ENCODE results near the gene NEK6. TPM values are rescaled to one million over a fixed set of nuclear protein-coding genes. Genes with fewer than 3 reads are reported as not detected.
A peak's percentile ranks its signal among the peaks of the same experiment; 100 is the strongest.

Gene NEK6
- total and polyA plus RNA-seq, 2 of the 8 experiments (the other 6 are each of a cell fraction or from before 2014, with no cell fraction given) = 17.7 to 19.7 TPM

GRCh38 chr9:124348831-124349230, 91.1 kb downstream of the NEK6 start:
- POLR2A ChIA-PET (ENCODE audit: partially characterized antibody) = interaction anchor here (1.2 to 4.1 kb wide), 3 partner anchors 8 to 13 kb away, joined by 3 to 15 read pairs (median 3); no protein-coding TSS in a partner anchor
- H3K9ac ChIP-seq (replicated peaks in 1 of 4; ENCODE audit: extremely low read depth in 1 of 4, low read depth in 3 of 4, low read length in 3 of 4) = no peak overlapping the region

More at GRCh38 chr9:124348831-124349230, 91.1 kb downstream of the NEK6 start:
- no peak for TF ChIP-seq ATF2 (IDR thresholded peaks at IDR 0.05; ENCODE audit: low read length)
- TF ChIP-seq YY1 (IDR thresholded peaks at IDR 0.05; ENCODE audit: low read depth, low read length) = no peak
- no peak for TF ChIP-seq SP4 (IDR thresholded peaks at IDR 0.05; ENCODE audit: low read length)
- 0 out of 2 replicates have a peak, but pooled peaks have one; percentile 16 for TF ChIP-seq POLR2AphosphoS5 (IDR thresholded peaks at IDR 0.05; ENCODE audit: low read depth, low read length)
- DNase-seq (ENCODE audit: low read depth in 1 of 2, low spot score in 2 of 2) = no peak
- peaks cover 3 to 15% of the 10 kb centered on the region in 2 experiments for H4K20me1 ChIP-seq (replicated peaks in 1 of 2; ENCODE audit: control insufficient read depth in 1 of 2, insufficient read depth in 2 of 2, low read length in 2 of 2)
- H2AFZ ChIP-seq (ENCODE audit: low read length) = no peak overlapping the region
- no peak overlapping the region for H2BK15ac ChIP-seq (ENCODE audit: low read length)
- no peak overlapping the region for H3K23ac ChIP-seq (ENCODE audit: insufficient read length)
- no peaks in the 10 kb centered on the region for H3K23me2 ChIP-seq (ENCODE audit: low read depth, low read length)
- H3K27ac ChIP-seq (ENCODE audit: low read depth, low read length) = no peak overlapping the region
- H3K4me3 ChIP-seq (ENCODE audit: extremely low read depth in 1 of 4, insufficient read depth in 2 of 4, low read depth in 3 of 4, low read length in 4 of 4) = no peak overlapping the region
- WGBS, 2 experiments (ENCODE audit: extremely low coverage in 1 of 2, insufficient coverage in 1 of 2, insufficient read length in 1 of 2, insufficient replicate concordance in 2 of 2, low coverage in 1 of 2, low lambda C conversion rate in 2 of 2, missing lambda C conversion rate in 1 of 2) = 97% methylated on average over 12 of the region's 12 CpGs; no CpG with 5 or more reads in 1 of the 2 experiments
- no peaks in the 10 kb centered on the region for H3K27me3 ChIP-seq (replicated peaks in 1 of 4; ENCODE audit: control insufficient read depth in 3 of 4, extremely low read depth in 1 of 4, insufficient read depth in 3 of 4, low read length in 3 of 4)
- no peak overlapping the region for H2BK5ac ChIP-seq (ENCODE audit: low read depth, low read length)
- no peak overlapping the region for H3K4me2 ChIP-seq (ENCODE audit: insufficient read depth in 1 of 2, low read depth in 2 of 2, low read length in 2 of 2)
- no peak overlapping the region for H3K56ac ChIP-seq (replicated peaks; ENCODE audit: insufficient read length, low read depth, low read length)
- H2BK20ac ChIP-seq (ENCODE audit: low read length) = no peak overlapping the region
- no peak for FAIRE-seq
- H3K79me1 ChIP-seq (ENCODE audit: low read depth, low read length) = no peaks in the 10 kb centered on the region; the same call in 1 of the 2 replicates
- CTCF ChIA-PET (ENCODE audit: partially characterized antibody) = interaction anchor here (0.7 to 1.6 kb wide), 2 partner anchors 216 to 222 kb away, joined by 3 to 4 read pairs; no protein-coding TSS in a partner anchor
- H3K14ac ChIP-seq (ENCODE audit: insufficient read length) = no peak overlapping the region
- no peak overlapping the region for H3K18ac ChIP-seq (ENCODE audit: extremely low read depth, low read length)
- H2BK12ac ChIP-seq (ENCODE audit: low read depth, low read length) = no peak overlapping the region
- no peak overlapping the region for H2AK5ac ChIP-seq (ENCODE audit: low read depth, low read length)
- H3K4ac ChIP-seq (replicated peaks; ENCODE audit: insufficient read length, low read depth, low read length) = no peak overlapping the region
- H3K79me2 ChIP-seq (ENCODE audit: control insufficient read depth in 1 of 2, insufficient read depth in 2 of 2, low read length in 2 of 2) = no peaks in the 10 kb centered on the region
- H4K91ac ChIP-seq (replicated peaks; ENCODE audit: insufficient read length, low read length) = no peak overlapping the region
- no peak overlapping the region for H4K5ac ChIP-seq (ENCODE audit: insufficient read length, low read depth, low read length)
- no peak overlapping the region for H4K8ac ChIP-seq (ENCODE audit: extremely low read depth, insufficient read depth, low read length)
- peaks cover 0 to 4% (median 0%) of the 10 kb centered on the region in 4 experiments; a peak in 1 of 7 replicates for H3K4me1 ChIP-seq (replicated peaks in 1 of 4; ENCODE audit: control insufficient read depth in 3 of 4, insufficient read depth in 4 of 4, low read length in 3 of 4)
- H3K36me3 ChIP-seq (ENCODE audit: control insufficient read depth in 2 of 4, insufficient read depth in 4 of 4, low read length in 3 of 4) = peaks cover 9 to 40% (median 18%) of the 10 kb centered on the region in 4 experiments
- no peak overlapping the region for H2BK120ac ChIP-seq (replicated peaks; ENCODE audit: low read depth, low read length)
- H3K9me3 ChIP-seq (ENCODE audit: insufficient read depth in 2 of 2, low read depth in 1 of 2, low read length in 1 of 2) = no peaks in the 10 kb centered on the region

Measured in H1 (cell line).